Measurements from ENCODE around the gene XPNPEP1.

Gene XPNPEP1

GRCh38 chr10:109893386-109893785, 29.9 kb downstream of the XPNPEP1 start:
- peaks cover 24 to 28% of the 10 kb centered on the region in 2 experiments for H3K4me1 ChIP-seq (ENCODE audit: control insufficient read depth in 1 of 2, insufficient read depth in 2 of 2, low read length in 2 of 2)
- H3K4ac ChIP-seq (ENCODE audit: low read depth, low read length), result peak overlapping the region; percentile 50
- H3K79me1 ChIP-seq (ENCODE audit: low read length), result peaks cover 15% of the 10 kb centered on the region
- peak overlapping the region; percentile 40 for H3K27ac ChIP-seq (ENCODE audit: low read depth, low read length)
- H4K8ac ChIP-seq (ENCODE audit: low read depth, low read length), result no peak overlapping the region
- H2BK12ac ChIP-seq (ENCODE audit: low read length), result peak overlapping the region; percentile 18
- H3K18ac ChIP-seq (ENCODE audit: low read length), result peak overlapping the region; percentile 58
- no peak overlapping the region for H3K14ac ChIP-seq (ENCODE audit: low read length)
- H3K9me3 ChIP-seq (ENCODE audit: insufficient read depth, low read depth, low read length), result no peaks in the 10 kb centered on the region
- H2AFZ ChIP-seq (ENCODE audit: insufficient read depth, low read length, poor library complexity), result no peak overlapping the region
- no CpG with 5 or more reads among the region's 4 CpGs for WGBS (ENCODE audit: extremely low coverage, insufficient coverage, insufficient read length)
- peak overlapping the region; percentile 22 for H2BK5ac ChIP-seq (ENCODE audit: low read depth, low read length, poor library complexity)
- peaks cover 4% of the 10 kb centered on the region for H3K79me2 ChIP-seq (ENCODE audit: control insufficient read depth, insufficient read depth, low read length, poor library complexity)
- no peak overlapping the region for H3K4me2 ChIP-seq (ENCODE audit: low read length)
- peak overlapping the region; percentile 18 for H2AK5ac ChIP-seq (ENCODE audit: low read length)
- no peak overlapping the region for H3K23ac ChIP-seq (ENCODE audit: low read length)
- H4K12ac ChIP-seq (ENCODE audit: low read depth, low read length), result no peak overlapping the region
- H3K9ac ChIP-seq (ENCODE audit: low read length), result no peak overlapping the region
- no peak overlapping the region for H3K4me3 ChIP-seq (ENCODE audit: low read depth, low read length)
- H4K91ac ChIP-seq (ENCODE audit: low read depth, low read length), result peak overlapping the region; percentile 85
- H3K27me3 ChIP-seq (ENCODE audit: insufficient read depth, low read length), result no peaks in the 10 kb centered on the region
- H2BK120ac ChIP-seq (ENCODE audit: insufficient read depth, low read length, poor library complexity), result peak overlapping the region; percentile 55
- DNase-seq, result no peak
- peaks cover 2 to 12% of the 10 kb centered on the region in 2 experiments for H3K36me3 ChIP-seq (ENCODE audit: control insufficient read depth in 1 of 2, insufficient read depth in 2 of 2, low read length in 2 of 2)

- H4K8ac ChIP-seq (ENCODE audit: low read depth, low read length), result peak overlapping the region; percentile 14
- no peak overlapping the region for H4K91ac ChIP-seq (ENCODE audit: low read depth, low read length)
- H3K27ac ChIP-seq (ENCODE audit: low read depth, low read length), result peak overlapping the region; percentile 40
- H3K36me3 ChIP-seq (ENCODE audit: control insufficient read depth in 1 of 2, insufficient read depth in 2 of 2, low read length in 2 of 2), result peaks cover 5 to 15% of the 10 kb centered on the region in 2 experiments
- H2AK5ac ChIP-seq (ENCODE audit: low read length), result no peak overlapping the region
- no peak overlapping the region for H3K14ac ChIP-seq (ENCODE audit: low read length)
- H3K4me3 ChIP-seq (ENCODE audit: low read depth, low read length), result no peak overlapping the region
- H4K12ac ChIP-seq (ENCODE audit: low read depth, low read length), result no peak overlapping the region
- H3K79me1 ChIP-seq (ENCODE audit: low read length), result peaks cover 15% of the 10 kb centered on the region
- H3K9me3 ChIP-seq (ENCODE audit: insufficient read depth, low read depth, low read length), result no peaks in the 10 kb centered on the region
- H2BK12ac ChIP-seq (ENCODE audit: low read length), result no peak overlapping the region
- H3K18ac ChIP-seq (ENCODE audit: low read length), result no peak overlapping the region
- H3K23ac ChIP-seq (ENCODE audit: low read length), result no peak overlapping the region
- WGBS (ENCODE audit: extremely low coverage, insufficient coverage, insufficient read length), result no CpG with 5 or more reads among the region's 9 CpGs
- H3K4me2 ChIP-seq (ENCODE audit: low read length), result no peak overlapping the region
- no peak overlapping the region for H2BK5ac ChIP-seq (ENCODE audit: low read depth, low read length, poor library complexity)
- no peak overlapping the region for H3K9ac ChIP-seq (ENCODE audit: low read length)
- no peak overlapping the region for H3K4ac ChIP-seq (ENCODE audit: low read depth, low read length)
- no peak for DNase-seq
- no peaks in the 10 kb centered on the region for H3K27me3 ChIP-seq (ENCODE audit: insufficient read depth, low read length)
- peaks cover 4% of the 10 kb centered on the region for H3K79me2 ChIP-seq (ENCODE audit: control insufficient read depth, insufficient read depth, low read length, poor library complexity)
- H2AFZ ChIP-seq (ENCODE audit: insufficient read depth, low read length, poor library complexity), result no peak overlapping the region
- no peak overlapping the region for H2BK120ac ChIP-seq (ENCODE audit: insufficient read depth, low read length, poor library complexity)
- H3K4me1 ChIP-seq (ENCODE audit: control insufficient read depth in 1 of 2, insufficient read depth in 2 of 2, low read length in 2 of 2), result peaks cover 24 to 28% of the 10 kb centered on the region in 2 experiments
Observed at GRCh38 chr10:109892931-109893330, 30.4 kb downstream of the XPNPEP1 start.

- H2BK5ac ChIP-seq (ENCODE audit: low read depth, low read length, poor library complexity), result peak overlapping the region; percentile 23
- no peak overlapping the region for H3K4me3 ChIP-seq (ENCODE audit: low read depth, low read length)
- H2BK120ac ChIP-seq (ENCODE audit: insufficient read depth, low read length, poor library complexity), result peak overlapping the region; percentile 41
- H2AFZ ChIP-seq (ENCODE audit: insufficient read depth, low read length, poor library complexity), result no peak overlapping the region
- no peak overlapping the region for H4K8ac ChIP-seq (ENCODE audit: low read depth, low read length)
- H3K36me3 ChIP-seq (ENCODE audit: control insufficient read depth in 1 of 2, insufficient read depth in 2 of 2, low read length in 2 of 2), result peaks cover 8 to 17% of the 10 kb centered on the region in 2 experiments
- H2BK12ac ChIP-seq (ENCODE audit: low read length), result peak overlapping the region; percentile 19
- no peak overlapping the region for H3K4me2 ChIP-seq (ENCODE audit: low read length)
- H3K18ac ChIP-seq (ENCODE audit: low read length), result peak overlapping the region; percentile 13
- H3K23ac ChIP-seq (ENCODE audit: low read length), result no peak overlapping the region
- peak overlapping the region; percentile 9 for H3K27ac ChIP-seq (ENCODE audit: low read depth, low read length)
- H3K79me1 ChIP-seq (ENCODE audit: low read length), result peaks cover 15% of the 10 kb centered on the region
- H3K9ac ChIP-seq (ENCODE audit: low read length), result no peak overlapping the region
- peaks cover 24 to 31% of the 10 kb centered on the region in 2 experiments for H3K4me1 ChIP-seq (ENCODE audit: control insufficient read depth in 1 of 2, insufficient read depth in 2 of 2, low read length in 2 of 2)
- no peak for DNase-seq
- H3K27me3 ChIP-seq (ENCODE audit: insufficient read depth, low read length), result no peaks in the 10 kb centered on the region
- H4K12ac ChIP-seq (ENCODE audit: low read depth, low read length), result no peak overlapping the region
- H3K4ac ChIP-seq (ENCODE audit: low read depth, low read length), result peak overlapping the region; percentile 21
- no CpG with 5 or more reads among the region's 4 CpGs for WGBS (ENCODE audit: extremely low coverage, insufficient coverage, insufficient read length)
- peak overlapping the region; percentile 12 for H3K14ac ChIP-seq (ENCODE audit: low read length)
- peaks cover 4% of the 10 kb centered on the region for H3K79me2 ChIP-seq (ENCODE audit: control insufficient read depth, insufficient read depth, low read length, poor library complexity)
- H4K91ac ChIP-seq (ENCODE audit: low read depth, low read length), result peak overlapping the region; percentile 21
- H3K9me3 ChIP-seq (ENCODE audit: insufficient read depth, low read depth, low read length), result no peaks in the 10 kb centered on the region
- H2AK5ac ChIP-seq (ENCODE audit: low read length), result peak overlapping the region; percentile 12
Observed at GRCh38 chr10:109892117-109892516, 31.2 kb downstream of the XPNPEP1 start.

- Histone ChIP-seq H2BK5ac (ENCODE audit: low read depth, low read length, poor library complexity) (no peak overlapping the region), H3K4ac (ENCODE audit: low read depth, low read length) (no peak overlapping the region), H3K79me2 (ENCODE audit: control insufficient read depth, insufficient read depth, low read length, poor library complexity) (peaks cover 4% of the 10 kb centered on the region), H3K18ac (ENCODE audit: low read length) (no peak overlapping the region), H3K27ac (ENCODE audit: low read depth, low read length) (no peak overlapping the region), H4K91ac (ENCODE audit: low read depth, low read length) (no peak overlapping the region), H3K4me2 (ENCODE audit: low read length) (no peak overlapping the region), H2AK5ac (ENCODE audit: low read length) (no peak overlapping the region), H4K12ac (ENCODE audit: low read depth, low read length) (no peak overlapping the region), H2AFZ (ENCODE audit: insufficient read depth, low read length, poor library complexity) (no peak overlapping the region), H2BK120ac (ENCODE audit: insufficient read depth, low read length, poor library complexity) (no peak overlapping the region), H3K27me3 (ENCODE audit: insufficient read depth, low read length) (no peaks in the 10 kb centered on the region), H3K9ac (ENCODE audit: low read length) (no peak overlapping the region), H3K23ac (ENCODE audit: low read length) (no peak overlapping the region), H3K4me1 (ENCODE audit: control insufficient read depth in 1 of 2, insufficient read depth in 2 of 2, low read length in 2 of 2) (peaks cover 24 to 36% of the 10 kb centered on the region in 2 experiments), H3K14ac (ENCODE audit: low read length) (no peak overlapping the region), H3K4me3 (ENCODE audit: low read depth, low read length) (no peak overlapping the region), H3K9me3 (ENCODE audit: insufficient read depth, low read depth, low read length) (no peaks in the 10 kb centered on the region), H3K79me1 (ENCODE audit: low read length) (peaks cover 15% of the 10 kb centered on the region), H4K8ac (ENCODE audit: low read depth, low read length) (no peak overlapping the region), H3K36me3 (ENCODE audit: control insufficient read depth in 1 of 2, insufficient read depth in 2 of 2, low read length in 2 of 2) (peaks cover 9 to 19% of the 10 kb centered on the region in 2 experiments), H2BK12ac (ENCODE audit: low read length) (no peak overlapping the region)
- WGBS (ENCODE audit: extremely low coverage, insufficient coverage, insufficient read length), result no CpG with 5 or more reads among the region's 2 CpGs
- no peak for DNase-seq
Observed at GRCh38 chr10:109891105-109891504, 32.2 kb downstream of the XPNPEP1 start.

All from trophoblast cell (in vitro differentiated cells and primary cell).